H54 (cell line): ENCODE data around the gene ATP8B3.

Source experiments
- DNase-seq: peaks from one replicate; pipeline ENCODE4 v3.0.0; 2011; ENCODE audit warnings: low spot score, mixed read lengths; ENCODE audit not compliant: insufficient read length
- FAIRE-seq: peaks from 3 replicates; lab custom pipeline; 2011; peaks lifted over from hg19 to GRCh38; lab: Jason Lieb, UNC
- POLR2A ChIP-seq: IDR thresholded peaks from 2 replicates; pipeline ENCODE4 v1.6.1; 2011; ENCODE audit warnings: low read depth, mild to moderate bottlenecking, low read length

The ATP8B3 gene

DNA sequence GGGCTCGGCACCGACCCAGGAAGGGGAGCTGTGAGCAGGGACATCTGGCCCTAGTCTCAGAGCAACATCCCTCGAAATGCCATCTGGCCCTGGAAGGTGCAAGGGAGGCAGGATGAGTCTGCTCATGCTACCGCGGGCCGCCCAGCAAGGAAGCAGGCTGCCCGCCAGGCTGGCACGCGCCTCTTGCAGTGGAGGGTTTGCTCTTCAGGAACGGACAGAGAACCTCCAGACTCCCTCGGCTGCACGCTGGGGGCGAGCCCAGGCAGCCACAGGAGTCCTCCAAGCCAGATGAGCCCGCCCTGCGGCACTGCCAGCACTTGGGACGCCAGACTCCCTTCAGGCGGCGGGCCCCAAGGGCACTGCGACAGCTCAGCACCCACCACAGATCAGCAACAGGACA, 10.1 kb upstream of the ATP8B3 start:
- TF ChIP-seq POLR2A, result no peak
- FAIRE-seq, result no peak
- no peak for DNase-seq

DNA sequence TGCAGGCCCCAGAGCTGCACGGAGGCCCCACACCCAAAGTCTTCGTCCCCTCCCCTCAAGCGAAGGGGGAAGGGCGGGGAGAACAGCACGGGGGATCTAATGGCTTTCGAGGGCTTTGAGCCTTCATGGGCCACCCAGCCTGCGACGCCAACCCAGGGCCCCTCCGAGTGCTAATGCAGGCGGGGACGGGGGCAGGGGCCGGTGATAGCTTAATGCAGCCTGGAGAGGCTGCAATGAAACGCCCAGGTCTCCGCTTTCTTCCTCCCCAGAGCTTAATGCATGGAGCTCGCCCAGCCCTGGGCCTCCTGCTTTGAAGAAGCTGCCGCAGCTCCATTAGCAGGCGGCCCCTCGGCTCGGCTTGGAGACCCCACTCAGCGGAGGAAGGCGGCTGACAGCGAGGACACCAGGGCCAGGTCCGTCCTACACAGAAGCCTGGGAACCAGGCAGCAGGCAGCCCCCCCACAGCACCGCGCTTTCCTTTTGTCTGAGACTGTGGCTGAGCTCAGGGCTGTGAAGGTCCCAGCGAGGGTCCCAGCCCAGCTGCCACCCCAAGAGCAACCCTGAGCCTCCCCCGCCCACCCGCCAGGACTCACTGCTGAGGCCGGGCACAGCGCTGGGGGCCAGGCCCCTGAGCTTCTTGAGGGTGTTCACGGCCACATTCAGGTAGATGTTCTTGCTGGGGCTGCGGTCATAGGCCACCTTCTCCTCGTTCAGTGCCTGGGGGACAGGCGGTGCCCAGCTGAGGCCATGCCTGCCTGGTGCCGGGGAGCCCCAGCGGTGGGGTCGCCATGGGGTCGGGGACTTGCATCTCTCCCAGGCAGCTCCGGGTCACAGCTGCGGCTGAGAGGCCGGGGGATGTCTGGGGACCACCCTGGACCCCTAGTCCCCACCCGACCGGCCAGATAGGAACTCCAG, 7.5 kb upstream of the ATP8B3 start:
- DNase-seq (no peak), FAIRE-seq (no peak)
- TF ChIP-seq POLR2A, result no peak

DNA sequence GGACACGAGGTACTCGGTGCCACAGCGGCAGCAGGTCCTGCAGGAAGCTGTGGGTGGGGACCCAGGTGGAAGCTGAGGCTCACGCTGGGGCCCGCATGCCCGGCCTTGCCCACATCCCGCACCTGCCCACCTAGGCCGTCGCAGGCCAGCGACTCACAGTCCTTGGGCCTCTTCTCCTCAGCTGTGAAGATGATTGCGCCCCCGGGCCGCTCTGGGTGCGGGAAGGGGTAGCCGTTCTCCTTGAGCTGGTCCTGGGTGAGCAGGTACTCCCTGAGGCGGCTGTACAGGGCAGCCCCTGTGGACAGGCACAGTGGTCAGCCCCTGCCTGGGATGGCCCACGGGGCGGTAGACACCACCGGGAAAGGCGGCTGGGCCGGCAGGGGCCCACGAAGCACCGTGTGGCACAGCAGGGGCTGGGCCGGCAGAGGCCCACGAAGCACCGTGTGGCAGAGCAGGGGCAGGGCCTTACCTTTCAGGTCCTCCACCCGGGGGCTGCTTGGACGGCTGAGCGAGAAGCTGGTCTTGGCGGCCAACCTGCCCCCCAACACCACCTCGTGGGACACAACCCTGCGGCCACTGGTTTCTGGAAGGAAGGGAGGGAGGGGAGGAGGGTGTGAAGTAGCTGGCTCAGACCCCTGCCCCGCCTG, 6.6 kb upstream of the ATP8B3 start:
- DNase-seq (no peak), FAIRE-seq (no peak)
- no peak for TF ChIP-seq POLR2A

DNA sequence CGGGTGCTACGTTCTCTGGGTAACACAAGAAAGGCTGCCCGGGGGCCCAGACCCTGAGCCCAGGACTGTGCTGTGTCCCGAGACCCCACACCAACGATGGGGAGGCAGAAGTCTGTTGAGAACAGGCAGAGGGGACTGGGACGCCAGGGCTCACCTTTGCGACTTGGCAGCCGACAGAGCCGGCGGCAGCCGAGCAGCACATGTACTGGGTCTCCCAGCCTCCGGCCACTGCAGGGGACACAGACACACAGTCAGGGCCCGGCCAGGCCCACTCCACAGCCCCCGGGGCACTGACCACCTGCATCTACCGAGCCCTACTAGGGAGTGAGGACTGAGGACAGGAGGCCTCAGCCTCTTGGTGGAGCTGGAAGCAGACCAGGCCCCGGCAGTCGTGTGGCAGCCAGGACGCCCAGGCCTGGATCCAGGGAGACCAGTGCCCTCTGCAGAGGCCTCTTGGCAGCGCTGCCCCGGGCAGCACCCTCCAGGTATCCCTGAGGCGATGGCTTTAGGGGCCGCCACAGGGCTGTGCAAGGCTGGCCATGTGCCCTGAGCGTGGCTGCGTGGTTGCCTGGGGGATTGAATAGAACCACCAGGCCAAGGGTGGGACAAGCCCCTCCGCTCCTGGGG, 5.6 kb upstream of the ATP8B3 start:
- no peak for FAIRE-seq
- DNase-seq, result no peak
- no peak for TF ChIP-seq POLR2A

DNA sequence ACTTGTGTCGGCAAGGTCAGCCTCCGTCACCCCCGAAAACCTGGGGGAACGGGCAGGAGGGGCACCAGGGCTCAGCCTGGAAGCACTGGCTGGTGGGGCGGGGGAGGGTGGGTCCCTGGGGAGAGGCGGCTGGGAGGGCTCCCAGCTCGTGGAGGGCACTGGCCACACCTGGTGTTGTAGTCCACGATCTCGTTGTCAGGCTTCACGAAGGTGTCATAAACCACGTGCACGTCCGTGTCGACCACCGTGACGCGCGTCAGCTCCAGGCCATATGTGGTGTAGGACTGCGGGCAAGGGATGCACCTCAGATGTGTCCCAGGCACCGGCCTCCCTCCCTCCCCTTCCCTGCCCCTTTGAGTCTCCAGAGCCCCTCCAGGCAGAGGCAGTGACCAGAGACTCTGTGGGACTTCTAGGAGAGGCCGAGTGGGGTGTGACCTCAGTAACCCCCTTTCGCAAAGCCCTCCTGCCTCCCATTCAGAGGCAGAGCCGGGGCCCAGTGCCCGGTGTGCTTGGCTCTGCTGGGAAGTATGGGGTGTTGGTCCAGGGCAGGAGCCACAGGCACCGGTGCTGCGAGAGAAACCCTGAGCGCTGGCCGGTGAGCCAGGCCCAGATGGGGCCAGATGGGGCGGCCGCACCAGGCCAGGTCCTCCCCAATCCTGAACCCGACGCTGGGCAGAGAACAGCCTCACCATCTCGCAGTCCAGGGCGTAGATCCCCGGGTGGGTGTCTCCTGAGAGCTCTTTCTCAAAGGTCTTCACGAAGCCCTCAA, 4.6 kb upstream of the ATP8B3 start:
- FAIRE-seq, result no peak
- TF ChIP-seq POLR2A, result no peak
- no peak for DNase-seq

DNA sequence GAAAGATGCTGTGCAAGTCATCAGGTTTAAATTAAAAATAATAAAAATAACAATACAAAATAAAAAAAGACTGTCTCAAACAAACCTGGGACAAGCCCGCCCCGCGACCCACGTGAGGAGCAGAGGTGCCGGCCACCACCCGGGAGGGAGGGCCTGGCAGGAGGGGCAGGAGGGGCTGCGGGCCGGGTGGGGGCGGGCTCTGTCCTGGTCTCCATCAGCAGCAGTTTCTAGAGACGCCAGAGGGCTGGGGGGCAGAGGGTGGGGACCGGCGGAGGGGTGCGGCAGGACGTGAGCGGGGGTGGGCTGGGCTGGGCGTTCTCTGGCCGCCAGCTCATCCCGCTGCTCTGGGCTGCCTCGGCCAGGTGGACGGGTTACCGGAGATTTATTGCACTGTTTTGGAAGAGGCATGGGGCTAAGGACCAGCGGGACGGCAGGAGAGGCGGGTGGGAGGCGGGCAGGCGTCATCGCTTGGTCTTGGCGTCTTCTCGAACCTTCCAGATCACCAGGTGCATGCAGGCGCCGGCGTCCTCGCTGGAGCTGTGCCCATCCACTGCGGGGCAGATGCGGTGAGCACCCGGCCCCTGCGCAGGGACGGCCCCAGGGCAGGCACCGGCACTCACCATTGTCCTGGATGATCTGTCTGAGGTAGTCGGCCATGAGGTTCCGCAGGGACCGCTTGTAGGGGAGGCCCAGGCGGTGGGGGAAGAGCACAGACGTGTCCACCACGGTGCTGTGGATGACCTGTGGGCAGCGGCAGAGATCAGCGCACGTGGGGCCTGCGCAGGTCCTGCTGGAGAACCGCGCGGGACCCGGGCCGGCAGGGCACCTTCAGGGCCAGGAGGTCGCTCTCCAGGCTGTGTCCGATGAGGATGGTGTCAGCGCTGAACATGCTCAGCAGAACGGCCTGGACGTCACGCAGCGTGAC, 3.8 kb upstream of the ATP8B3 start:
- FAIRE-seq, result no peak

DNA sequence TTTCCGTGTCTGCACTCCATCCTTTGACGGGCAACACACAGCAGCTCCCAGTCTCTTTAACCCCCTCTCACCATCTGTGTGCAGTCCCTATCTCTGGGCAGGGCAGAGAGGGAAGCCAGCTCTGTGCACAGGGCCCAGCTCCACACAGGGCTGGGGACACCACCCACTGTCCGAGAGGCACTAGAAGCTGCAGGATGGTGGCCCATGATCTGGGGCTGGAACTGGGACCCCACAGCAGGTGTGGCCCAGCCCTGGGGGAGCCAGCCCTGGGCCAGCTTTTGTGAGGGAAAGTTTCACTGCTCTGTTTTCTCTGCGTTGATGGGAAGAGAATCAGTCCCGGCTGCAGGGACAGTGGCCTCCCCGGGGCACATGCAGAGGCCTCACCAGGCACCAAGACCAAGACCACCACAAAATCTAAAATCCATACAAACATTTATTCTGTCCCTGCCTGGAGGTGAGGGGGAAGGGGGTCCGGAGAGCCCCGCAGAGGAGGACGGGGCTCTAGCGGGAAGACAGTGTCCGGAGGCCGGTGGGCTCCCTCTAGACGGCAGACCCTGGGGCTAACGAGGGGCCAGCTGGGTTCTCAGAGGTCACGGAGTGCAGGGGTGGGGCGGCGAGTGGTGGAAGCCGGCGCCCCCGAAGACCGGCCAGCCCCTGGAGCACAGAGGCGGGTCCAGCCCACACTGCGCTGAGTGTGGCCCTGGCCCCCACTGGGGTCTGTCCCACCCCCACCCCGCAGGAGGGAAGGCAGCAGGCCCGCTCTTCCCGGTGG, 2.9 kb upstream of the ATP8B3 start:
- no peak for DNase-seq
- FAIRE-seq, result no peak
- no peak for TF ChIP-seq POLR2A

More for the DNA sequence above, 3.8 kb upstream of the ATP8B3 start:
- TF ChIP-seq POLR2A, result no peak
- no peak for DNase-seq

DNA sequence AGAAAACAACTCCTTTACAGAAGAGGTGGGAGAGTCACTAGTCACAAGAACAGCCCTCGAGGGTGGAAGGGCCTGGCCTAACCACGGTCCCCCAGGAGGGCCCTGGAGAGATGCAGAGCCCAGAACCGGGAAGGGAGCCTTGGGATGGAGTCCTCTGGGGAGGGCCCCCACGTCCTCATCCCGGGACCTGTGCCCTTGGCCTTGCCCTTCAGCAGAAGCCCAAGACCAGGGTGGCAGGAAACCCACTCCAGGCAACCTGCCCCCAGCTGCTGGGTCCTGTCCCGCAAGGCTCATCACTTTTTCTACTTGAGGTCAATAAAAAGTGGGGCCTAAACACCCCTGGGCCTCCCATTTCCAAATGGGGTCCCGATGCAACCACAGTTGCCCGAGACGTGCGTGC, 2.3 kb upstream of the ATP8B3 start:
- no peak for FAIRE-seq
- DNase-seq, result no peak
- no peak for TF ChIP-seq POLR2A

DNA sequence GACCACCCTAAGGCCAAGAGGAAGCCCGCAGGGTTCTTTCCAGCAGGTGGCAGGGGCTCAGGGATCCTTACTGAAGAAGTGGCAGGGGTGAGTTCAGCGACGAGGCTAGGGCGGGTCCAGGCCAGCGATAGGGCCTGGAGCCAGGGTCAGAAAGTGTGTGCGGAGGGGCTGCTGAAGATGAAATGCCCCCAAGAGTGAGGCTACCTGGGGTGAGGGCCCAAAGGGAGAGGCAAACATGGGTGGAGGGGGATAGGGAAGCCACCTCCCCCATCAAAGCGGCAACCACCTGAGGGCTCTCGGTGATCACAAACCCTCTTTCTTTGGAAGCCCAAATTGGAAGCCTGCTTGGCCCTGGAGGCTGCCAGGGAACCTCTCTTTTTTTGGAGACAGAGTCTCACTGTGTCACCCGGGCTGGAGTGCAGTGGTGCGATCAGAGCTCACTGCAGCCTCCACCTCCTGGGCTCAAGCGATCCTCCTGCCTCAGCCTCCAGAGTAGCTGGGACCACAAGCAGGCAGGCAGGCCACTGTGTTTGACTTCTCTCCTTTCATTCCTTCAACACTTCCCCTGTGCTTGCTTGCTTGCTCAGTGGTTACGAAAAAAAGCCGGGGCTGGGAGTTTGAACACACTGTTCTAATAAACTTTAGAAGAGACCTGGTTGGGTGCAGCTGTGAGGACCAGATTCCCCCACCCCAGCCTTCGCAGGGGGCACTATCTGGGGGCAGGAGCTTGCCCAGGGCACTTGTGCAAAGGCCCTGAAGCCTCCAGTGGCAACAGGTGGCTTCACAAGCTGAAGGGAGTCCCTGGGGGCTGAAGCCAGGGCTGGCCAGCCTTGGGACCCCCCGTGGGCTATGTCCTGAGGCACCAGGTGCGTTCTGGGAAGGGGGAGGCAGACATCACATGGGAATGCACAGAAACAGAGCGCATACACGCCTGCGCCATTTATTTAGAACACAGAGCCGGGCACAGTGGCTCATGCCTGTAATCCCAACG, 1.4 kb upstream of the ATP8B3 start:
- FAIRE-seq, result no peak

DNA sequence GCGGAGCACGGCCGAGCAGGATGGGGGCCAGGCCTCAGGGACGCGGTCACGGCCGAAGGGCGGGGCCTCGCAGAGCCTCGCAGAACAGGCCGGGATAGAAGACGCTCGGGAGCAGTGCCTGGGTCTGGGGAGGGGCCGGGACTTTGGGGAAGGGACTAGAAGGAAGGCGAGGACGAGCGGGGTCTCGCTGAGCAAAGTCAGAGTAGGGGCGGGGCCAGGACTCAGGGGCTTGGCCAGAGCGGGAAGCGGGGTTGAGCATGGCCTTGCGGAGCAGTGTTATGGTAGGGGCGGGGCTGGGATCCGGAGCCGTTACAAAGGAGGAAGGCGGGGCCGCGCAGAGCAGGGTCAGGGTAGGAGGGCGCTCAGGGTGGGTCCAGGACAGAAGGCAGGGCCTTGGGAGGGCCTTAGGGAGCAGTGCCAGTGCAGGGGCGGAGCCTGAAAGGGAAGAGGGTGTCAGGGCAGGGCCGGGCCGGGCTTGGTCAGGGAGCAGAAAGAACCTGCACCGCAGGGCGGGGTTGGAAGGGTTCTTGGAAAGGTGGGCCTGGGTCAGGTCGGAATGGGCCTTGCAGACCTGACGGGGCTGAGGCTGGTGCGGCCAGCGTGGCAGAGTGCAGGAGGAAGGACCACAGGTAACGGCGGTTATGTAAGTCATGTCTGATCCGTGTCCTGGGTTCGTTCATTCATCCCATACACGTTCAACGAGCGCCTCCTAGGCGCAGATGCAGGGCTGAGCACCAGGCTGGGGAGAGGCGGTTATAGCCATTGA, 533 bp upstream of the ATP8B3 start:
- TF ChIP-seq POLR2A, result peak; percentile 6
- FAIRE-seq (peak; percentile 75), DNase-seq (peak; percentile 98)

More for the DNA sequence above, 1.4 kb upstream of the ATP8B3 start:
- DNase-seq, result no peak
- TF ChIP-seq POLR2A, result no peak
